HepG2 (cell line): ENCODE measurements around the gene SLIT3. TPM values are rescaled to one million over a fixed set of nuclear protein-coding genes. Genes with fewer than 3 reads are reported as not detected.

Source experiments
- ATAC-seq: fragments of 200-7000 bp; cut with Tn5 transposase; 3 replicates; pipeline ENCODE4 v1.9.1; 2020; ENCODE audit warnings: mild to moderate bottlenecking, moderate library complexity
- BruUV-seq: library from RNA; stranded (reverse); fragments of 400-500 nt; replicated peaks from 2 replicates; lab custom pipeline; 2021; lab: Mats Ljungman, UMichigan
- CTCF ChIA-PET: fragments of 300-600 bp; formaldehyde crosslinking; extraction: SDS; loops from one replicate; lab custom pipeline; 2021; ENCODE audit warnings: low total read pairs, inconsistent platforms, low intra/inter-chr PET ratio; lab: Yijun Ruan, JAX
- POLR2A ChIA-PET: fragments of 350-600 bp; sonication (Branson Sonifier 250); formaldehyde crosslinking; loops from one replicate; lab custom pipeline; 2020; ENCODE audit warnings: antibody characterized with exemption, inconsistent platforms; lab: Yijun Ruan, JAX
- DNase-seq: peaks from one replicate; pipeline ENCODE4 v3.0.0-alpha.2; 2015; ENCODE audit warnings: low spot score
- FAIRE-seq: peaks from 3 replicates; lab custom pipeline; 2011; peaks lifted over from hg19 to GRCh38; lab: Jason Lieb, UNC
- H2AFZ ChIP-seq: one replicate; pipeline ENCODE4 v1.6.1; 2011; ENCODE audit warnings: low read length, inconsistent platforms
- H3K27ac ChIP-seq: fragments of 300-600 bp; 3 replicates; pipeline ENCODE4 v1.8.0; 2011; ENCODE audit warnings: mixed run types, mild to moderate bottlenecking, mixed read lengths, low read length, inconsistent platforms; ENCODE audit not compliant: insufficient read depth; ENCODE audit errors: extremely low read length
- H3K27me3 ChIP-seq, 2 experiments: fragments of 200-600 bp in 1 of 2; 2 replicates in 1 of 2; 3 replicates in 1 of 2; pipeline versions ENCODE4 v1.6.0 to v1.8.0; 2011; ENCODE audit warnings: low read length in 2 of 2, mild to moderate bottlenecking in 2 of 2, moderate library complexity in 2 of 2, inconsistent platforms in 1 of 2; ENCODE audit not compliant: insufficient read depth in 2 of 2, control insufficient read depth in 1 of 2
- H3K36me3 ChIP-seq, 2 experiments: fragments of 200-600 bp in 1 of 2; replicated peaks in 1 of 2; 2 replicates in 1 of 2; 3 replicates in 1 of 2; pipeline versions ENCODE4 v1.5.1 to v1.8.0; 2011; ENCODE audit warnings: low read length in 2 of 2, inconsistent platforms in 1 of 2; ENCODE audit not compliant: insufficient read depth in 2 of 2, control insufficient read depth in 1 of 2
- H3K4me1 ChIP-seq: 2 replicates; pipeline ENCODE4 v1.5.1; 2012; ENCODE audit warnings: low read length, inconsistent platforms; ENCODE audit not compliant: insufficient read depth
- H3K4me2 ChIP-seq: 2 replicates; pipeline ENCODE4 v1.6.0; 2011; ENCODE audit warnings: low read depth, low read length, inconsistent platforms
- H3K4me3 ChIP-seq, 3 experiments: fragments of 200-600 bp in 1 of 3; sonication (generic), shearing (Covaris generic) in 1 of 3; replicated peaks in 1 of 3; 2 replicates each; pipeline ENCODE4 v1.5.1; 2011 to 2016; ENCODE audit warnings: low read length in 3 of 3, inconsistent platforms in 2 of 3, low read depth in 2 of 3, mild to moderate bottlenecking in 2 of 3, control low read depth in 1 of 3, mixed read lengths in 1 of 3; ENCODE audit not compliant: insufficient read depth in 1 of 3
- H3K79me2 ChIP-seq: one replicate; pipeline ENCODE4 v1.6.1; 2011; ENCODE audit warnings: low read length, inconsistent platforms; ENCODE audit not compliant: insufficient read depth
- H3K9ac ChIP-seq: 2 replicates; pipeline ENCODE4 v1.6.0; 2011; ENCODE audit warnings: mild to moderate bottlenecking, low read depth, low read length, inconsistent platforms; ENCODE audit not compliant: insufficient read depth
- H3K9me3 ChIP-seq: 2 replicates; pipeline ENCODE4 v1.5.1; 2012; ENCODE audit warnings: mild to moderate bottlenecking, low read length
- H4K20me1 ChIP-seq: 2 replicates; pipeline ENCODE4 v1.6.0; 2011; ENCODE audit warnings: inconsistent platforms, mild to moderate bottlenecking, low read length, moderate library complexity; ENCODE audit not compliant: insufficient read depth
- ATF7-NPFF ChIP-seq: sonication (generic); formaldehyde crosslinking; IDR thresholded peaks from 2 replicates; pipeline ENCODE4 v1.8.1; 2023; ENCODE audit warnings: mild to moderate bottlenecking, low read depth, missing genetic modification reagents, moderate library complexity
- PPARG ChIP-seq: conservative IDR thresholded peaks from 2 replicates; pipeline ENCODE4 v1.6.1; 2016; ENCODE audit warnings: missing biosample characterization, missing genetic modification reagents
- RXRB ChIP-seq: IDR thresholded peaks from 2 replicates; pipeline ENCODE4 v1.6.1; 2016; ENCODE audit warnings: borderline replicate concordance, missing genetic modification reagents, missing compliant biosample characterization
- SIN3B ChIP-seq: fragments of 150-350 bp; IDR thresholded peaks from 2 replicates; pipeline ENCODE4 v1.6.1; 2014; ENCODE audit warnings: low read length
- SOX6 ChIP-seq, 2 experiments: fragments of 450-650 bp in 1 of 2; sonication (generic) in 1 of 2; formaldehyde crosslinking in 1 of 2; IDR thresholded peaks; 2 replicates each; pipeline versions ENCODE4 v1.4.0 to v1.6.1; 2017 to 2020; ENCODE audit warnings: antibody characterized with exemption in 1 of 2, mild to moderate bottlenecking in 1 of 2, missing genetic modification reagents in 1 of 2
- TBP ChIP-seq: sonication (generic); formaldehyde crosslinking; IDR thresholded peaks from 2 replicates; pipeline ENCODE4 v1.5.0; 2020; ENCODE audit warnings: missing genetic modification reagents
- ZMYM2 ChIP-seq: sonication (generic); formaldehyde crosslinking; IDR thresholded peaks from 2 replicates; pipeline ENCODE4 v1.8.0; 2022; ENCODE audit warnings: mild to moderate bottlenecking, missing genetic modification reagents
- ZNF180 ChIP-seq: sonication (generic); formaldehyde crosslinking; IDR thresholded peaks from 2 replicates; pipeline ENCODE4 v1.4.0; 2020; ENCODE audit warnings: low read depth, missing genetic modification reagents, borderline replicate concordance
- ZNF441 ChIP-seq: sonication (generic); formaldehyde crosslinking; IDR thresholded peaks from 2 replicates; pipeline ENCODE4 v1.7.0; 2021; ENCODE audit warnings: missing genetic modification reagents, borderline replicate concordance
- ZNF7 ChIP-seq: IDR thresholded peaks from 2 replicates; pipeline ENCODE4 v1.6.1; 2016; ENCODE audit warnings: missing biosample characterization, missing genetic modification reagents
- ZNF776 ChIP-seq: sonication (generic); formaldehyde crosslinking; IDR thresholded peaks from 2 replicates; pipeline ENCODE4 v1.4.0; 2020; ENCODE audit warnings: mild to moderate bottlenecking, missing genetic modification reagents
- ZNF841 ChIP-seq: sonication (generic); formaldehyde crosslinking; IDR thresholded peaks from 2 replicates; pipeline ENCODE4 v1.8.1; 2023; ENCODE audit warnings: missing genetic modification reagents, borderline replicate concordance
- WGBS: methylation state at CpG from one replicate; pipeline ENCODE4 v1.1.6; 2017; ENCODE audit warnings: low lambda C conversion rate; 5-methylcytosine and 5-hydroxymethylcytosine counted together
- in situ Hi-C: cut with HindIII; loops from 2 replicates; pipeline ENCODE4 v1.10.0; 2017; ENCODE audit warnings: low pct_unique_long_range_greater_than_20kb; ENCODE audit not compliant: extremely low pct_ligation_motif_present
- intact Hi-C: fragments of 100-400 bp; cut with micrococcal nuclease; formaldehyde crosslinking; loops from one replicate; pipeline ENCODE4 v1.10.0; 2022; ENCODE audit not compliant: unreplicated experiment
- polyA plus RNA-seq, 8 experiments: library from polyadenylated mRNA; depleted of rRNA in 3 of 8; stranded (reverse) in 7 of 8; unstranded in 1 of 8; fragments of >200 nt; fragmentation: Illumina TruSeq in 4 of 8; extraction: Trizol in 4 of 8; gene quantifications; 2 replicates each; pipeline versions ENCODE4 v1.2.1 to v1.2.3, GENCODE V29; 2011 to 2016; ENCODE audit warnings: low read depth in 4 of 8, missing spikeins in 1 of 8, mixed read lengths in 1 of 8; ENCODE audit not compliant: insufficient read depth in 1 of 8
- total RNA-seq, 5 experiments: library from RNA; depleted of rRNA; stranded (reverse); fragments of >200 nt; fragmentation: Illumina TruSeq; extraction: Trizol; gene quantifications; 2 replicates each; pipeline ENCODE4 v1.2.3, GENCODE V29; 2016; ENCODE audit warnings: low read depth in 1 of 5
- TF ChIP-seq, protein P1 (sequence below): IDR thresholded peaks from 2 replicates; pipeline ENCODE4 v1.6.1; 2012; ENCODE audit warnings: low read depth, low read length, improper control_type of control experiment
- TF ChIP-seq, protein P2 (sequence below): sonication (generic); formaldehyde crosslinking; IDR thresholded peaks from 2 replicates; pipeline ENCODE4 v1.4.0; 2020; ENCODE audit warnings: missing genetic modification reagents, borderline replicate concordance
- TF ChIP-seq, protein P3 (sequence below): sonication (generic); IDR thresholded peaks from 2 replicates; pipeline ENCODE4 v1.6.1; 2016; ENCODE audit warnings: low read depth, borderline replicate concordance
- TF ChIP-seq, protein P4 (sequence below): sonication (generic); formaldehyde crosslinking; IDR thresholded peaks from 2 replicates; pipeline ENCODE4 v1.8.0; 2022; ENCODE audit warnings: mild to moderate bottlenecking, missing genetic modification reagents; ENCODE audit not compliant: insufficient replicate concordance
- TF ChIP-seq, protein P5 (sequence below): sonication (generic); formaldehyde crosslinking; IDR thresholded peaks from 2 replicates; pipeline ENCODE4 v1.5.0; 2020; ENCODE audit warnings: mild to moderate bottlenecking, missing genetic modification reagents, moderate library complexity

SLIT3 gene
- total and polyA plus RNA-seq, 2 of the 13 experiments (the other 11 are each of a cell fraction or from before 2014, with no cell fraction given), result not detected

DNA sequence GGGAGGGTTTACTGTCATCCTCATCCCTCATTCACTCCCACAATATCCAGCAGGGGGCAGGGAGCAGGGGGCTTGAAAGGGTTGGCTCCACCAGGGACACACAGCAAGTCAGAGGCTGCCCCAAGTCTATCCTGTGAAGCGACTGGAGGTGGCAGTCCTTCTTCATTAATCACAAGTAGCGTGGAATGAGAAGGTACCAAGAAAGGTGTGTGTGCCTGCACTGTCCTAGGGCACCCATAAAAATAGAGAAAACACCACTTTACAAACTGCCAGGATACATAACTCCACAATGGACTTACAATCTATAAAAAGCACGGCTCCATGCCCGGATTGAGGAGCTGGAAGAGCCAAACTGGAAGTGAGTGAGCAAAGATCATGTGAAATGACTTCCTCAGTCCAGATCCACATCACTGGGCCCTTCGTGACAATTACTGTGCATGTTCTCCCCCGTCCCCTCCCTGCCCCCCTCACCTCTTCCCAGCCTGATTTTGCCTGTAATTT is 183.9 kb downstream of the SLIT3 start:
- CTCF ChIA-PET, result no interaction called here
- no peak overlapping the region for H2AFZ ChIP-seq
- TF ChIP-seq ZNF841 (CRISPR knock-in tag), result no peak
- TF ChIP-seq, protein P1, sequence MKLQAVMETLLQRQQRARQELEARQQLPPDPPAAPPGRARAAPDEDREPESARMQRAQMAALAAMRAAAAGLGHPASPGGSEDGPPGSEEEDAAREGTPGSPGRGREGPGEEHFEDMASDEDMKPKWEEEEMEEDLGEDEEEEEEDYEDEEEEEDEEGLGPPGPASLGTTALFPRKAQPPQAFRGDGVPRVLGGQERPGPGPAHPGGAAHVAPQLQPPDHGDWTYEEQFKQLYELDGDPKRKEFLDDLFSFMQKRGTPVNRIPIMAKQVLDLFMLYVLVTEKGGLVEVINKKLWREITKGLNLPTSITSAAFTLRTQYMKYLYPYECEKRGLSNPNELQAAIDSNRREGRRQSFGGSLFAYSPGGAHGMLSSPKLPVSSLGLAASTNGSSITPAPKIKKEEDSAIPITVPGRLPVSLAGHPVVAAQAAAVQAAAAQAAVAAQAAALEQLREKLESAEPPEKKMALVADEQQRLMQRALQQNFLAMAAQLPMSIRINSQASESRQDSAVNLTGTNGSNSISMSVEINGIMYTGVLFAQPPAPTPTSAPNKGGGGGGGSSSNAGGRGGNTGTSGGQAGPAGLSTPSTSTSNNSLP, result no peak
- TF ChIP-seq ZNF7 (CRISPR knock-in tag), result peak; percentile 54; the same call in 1 of the 2 replicates
- no peak for TF ChIP-seq ZNF441 (CRISPR knock-in tag)
- TF ChIP-seq SOX6 (IDR thresholded peaks at IDR 0.05), result no peak
- TF ChIP-seq SOX6 (CRISPR knock-in tag; IDR thresholded peaks at IDR 0.05), result no peak
- TF ChIP-seq SIN3B, result no peak
- TF ChIP-seq ZMYM2 (CRISPR knock-in tag), result no peak
- no peak for TF ChIP-seq TBP (CRISPR knock-in tag)
- TF ChIP-seq, protein P2, sequence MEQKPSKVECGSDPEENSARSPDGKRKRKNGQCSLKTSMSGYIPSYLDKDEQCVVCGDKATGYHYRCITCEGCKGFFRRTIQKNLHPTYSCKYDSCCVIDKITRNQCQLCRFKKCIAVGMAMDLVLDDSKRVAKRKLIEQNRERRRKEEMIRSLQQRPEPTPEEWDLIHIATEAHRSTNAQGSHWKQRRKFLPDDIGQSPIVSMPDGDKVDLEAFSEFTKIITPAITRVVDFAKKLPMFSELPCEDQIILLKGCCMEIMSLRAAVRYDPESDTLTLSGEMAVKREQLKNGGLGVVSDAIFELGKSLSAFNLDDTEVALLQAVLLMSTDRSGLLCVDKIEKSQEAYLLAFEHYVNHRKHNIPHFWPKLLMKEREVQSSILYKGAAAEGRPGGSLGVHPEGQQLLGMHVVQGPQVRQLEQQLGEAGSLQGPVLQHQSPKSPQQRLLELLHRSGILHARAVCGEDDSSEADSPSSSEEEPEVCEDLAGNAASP (CRISPR knock-in tag), result no peak
- no peak for TF ChIP-seq PPARG (CRISPR knock-in tag)
- TF ChIP-seq ZNF180 (CRISPR knock-in tag), result no peak
- TF ChIP-seq, protein P3, sequence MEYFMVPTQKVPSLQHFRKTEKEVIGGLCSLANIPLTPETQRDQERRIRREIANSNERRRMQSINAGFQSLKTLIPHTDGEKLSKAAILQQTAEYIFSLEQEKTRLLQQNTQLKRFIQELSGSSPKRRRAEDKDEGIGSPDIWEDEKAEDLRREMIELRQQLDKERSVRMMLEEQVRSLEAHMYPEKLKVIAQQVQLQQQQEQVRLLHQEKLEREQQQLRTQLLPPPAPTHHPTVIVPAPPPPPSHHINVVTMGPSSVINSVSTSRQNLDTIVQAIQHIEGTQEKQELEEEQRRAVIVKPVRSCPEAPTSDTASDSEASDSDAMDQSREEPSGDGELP, result no peak
- no peak for TF ChIP-seq ATF7-NPFF (CRISPR knock-in tag)
- TF ChIP-seq, protein P4, sequence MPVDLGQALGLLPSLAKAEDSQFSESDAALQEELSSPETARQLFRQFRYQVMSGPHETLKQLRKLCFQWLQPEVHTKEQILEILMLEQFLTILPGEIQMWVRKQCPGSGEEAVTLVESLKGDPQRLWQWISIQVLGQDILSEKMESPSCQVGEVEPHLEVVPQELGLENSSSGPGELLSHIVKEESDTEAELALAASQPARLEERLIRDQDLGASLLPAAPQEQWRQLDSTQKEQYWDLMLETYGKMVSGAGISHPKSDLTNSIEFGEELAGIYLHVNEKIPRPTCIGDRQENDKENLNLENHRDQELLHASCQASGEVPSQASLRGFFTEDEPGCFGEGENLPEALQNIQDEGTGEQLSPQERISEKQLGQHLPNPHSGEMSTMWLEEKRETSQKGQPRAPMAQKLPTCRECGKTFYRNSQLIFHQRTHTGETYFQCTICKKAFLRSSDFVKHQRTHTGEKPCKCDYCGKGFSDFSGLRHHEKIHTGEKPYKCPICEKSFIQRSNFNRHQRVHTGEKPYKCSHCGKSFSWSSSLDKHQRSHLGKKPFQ, result no peak
- no peak for TF ChIP-seq RXRB (CRISPR knock-in tag)
- TF ChIP-seq, protein P5, sequence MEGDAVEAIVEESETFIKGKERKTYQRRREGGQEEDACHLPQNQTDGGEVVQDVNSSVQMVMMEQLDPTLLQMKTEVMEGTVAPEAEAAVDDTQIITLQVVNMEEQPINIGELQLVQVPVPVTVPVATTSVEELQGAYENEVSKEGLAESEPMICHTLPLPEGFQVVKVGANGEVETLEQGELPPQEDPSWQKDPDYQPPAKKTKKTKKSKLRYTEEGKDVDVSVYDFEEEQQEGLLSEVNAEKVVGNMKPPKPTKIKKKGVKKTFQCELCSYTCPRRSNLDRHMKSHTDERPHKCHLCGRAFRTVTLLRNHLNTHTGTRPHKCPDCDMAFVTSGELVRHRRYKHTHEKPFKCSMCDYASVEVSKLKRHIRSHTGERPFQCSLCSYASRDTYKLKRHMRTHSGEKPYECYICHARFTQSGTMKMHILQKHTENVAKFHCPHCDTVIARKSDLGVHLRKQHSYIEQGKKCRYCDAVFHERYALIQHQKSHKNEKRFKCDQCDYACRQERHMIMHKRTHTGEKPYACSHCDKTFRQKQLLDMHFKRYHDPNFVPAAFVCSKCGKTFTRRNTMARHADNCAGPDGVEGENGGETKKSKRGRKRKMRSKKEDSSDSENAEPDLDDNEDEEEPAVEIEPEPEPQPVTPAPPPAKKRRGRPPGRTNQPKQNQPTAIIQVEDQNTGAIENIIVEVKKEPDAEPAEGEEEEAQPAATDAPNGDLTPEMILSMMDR, result peak; percentile 23; the same call in 1 of the 2 replicates
- TF ChIP-seq ZNF776, result no peak
- TF ChIP-seq, all 625 proteins: peak for 2
- no peak overlapping the region for H3K9ac ChIP-seq
- 11% methylated on average over 6 of the region's 6 CpGs for WGBS
- no peak for FAIRE-seq
- H3K36me3 ChIP-seq, result no peaks in the 10 kb centered on the region
- no peak overlapping the region for H3K27ac ChIP-seq
- in situ Hi-C loops, result no loop called here
- H3K4me3 ChIP-seq, result no peak overlapping the region
- ATAC-seq, result peak; percentile 78
- DNase-seq, result peak; percentile 11
- POLR2A ChIA-PET, result no interaction called here
- no peaks in the 10 kb centered on the region for H3K9me3 ChIP-seq
- no peaks in the 10 kb centered on the region for H3K27me3 ChIP-seq
- intact Hi-C loops, result no loop called here
- no peaks in the 10 kb centered on the region for H3K79me2 ChIP-seq
- no peaks in the 10 kb centered on the region for H3K4me1 ChIP-seq
- BruUV-seq, result no TSS peak
- no peak overlapping the region for H3K4me2 ChIP-seq
- no peaks in the 10 kb centered on the region for H4K20me1 ChIP-seq
